Stimulated activated naive CD8-positive, alpha-beta T cell treated with anti-CD3 and anti-CD28 coated beads, Interleukin-15, Interleukin-2, amounts not matched to agents 100 ng/mL and 50 ng/mL, for 24 hours (primary cell): ENCODE measurements around the gene FATE1.

Source experiments
- H3K27ac Mint-ChIP-seq: one replicate; pipeline ENCODE4 v1.8.0; 2021; ENCODE audit warnings: mild to moderate bottlenecking, mixed read lengths
- H3K27me3 Mint-ChIP-seq: one replicate; pipeline ENCODE4 v1.8.0; 2021; ENCODE audit warnings: mixed read lengths
- H3K36me3 Mint-ChIP-seq: one replicate; pipeline ENCODE4 v1.8.0; 2021; ENCODE audit warnings: low read depth, mixed read lengths
- H3K4me1 Mint-ChIP-seq: one replicate; pipeline ENCODE4 v1.8.0; 2021; ENCODE audit warnings: low read depth, mixed read lengths
- H3K4me3 Mint-ChIP-seq: one replicate; pipeline ENCODE4 v1.8.0; 2021; ENCODE audit warnings: mild to moderate bottlenecking, mixed read lengths
- H3K9me3 Mint-ChIP-seq: one replicate; pipeline ENCODE4 v1.8.0; 2021; ENCODE audit warnings: mixed read lengths

FATE1 gene

DNA sequence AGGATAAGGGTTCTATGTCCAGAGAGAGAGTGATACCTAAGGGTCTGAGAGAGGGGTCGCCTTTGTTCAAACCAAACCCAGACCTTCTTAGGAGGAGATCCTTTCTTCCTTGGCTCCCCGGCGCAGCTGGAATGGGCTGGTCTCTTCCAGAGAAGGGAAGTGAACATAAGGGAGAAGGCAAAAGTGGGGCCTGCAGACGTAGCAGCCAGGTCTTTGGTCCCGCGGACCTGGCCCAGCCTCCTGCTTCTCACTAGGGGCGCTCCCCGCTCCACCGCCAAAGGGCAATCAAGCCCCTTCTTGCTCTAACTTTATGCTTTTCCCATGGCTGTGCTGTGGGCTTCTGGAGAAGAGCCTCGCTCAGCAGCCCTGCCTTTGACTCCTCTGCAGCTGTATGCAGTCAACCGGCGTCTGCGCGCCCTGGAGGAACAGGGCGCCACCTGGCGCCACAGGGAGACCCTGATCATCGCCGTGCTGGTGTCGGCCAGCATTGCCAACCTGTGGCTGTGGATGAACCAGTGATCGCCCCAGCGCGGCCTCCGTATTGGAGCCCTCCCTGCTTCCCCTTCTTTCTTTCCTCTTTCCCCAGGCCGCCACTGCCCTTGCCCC, 6.5 kb downstream of the FATE1 start:
- Mint-ChIP-seq H3K27ac (no peak overlapping the region), H3K9me3 (no peaks in the 10 kb centered on the region), H3K36me3 (no peaks in the 10 kb centered on the region), H3K4me3 (no peak overlapping the region), H3K27me3 (no peaks in the 10 kb centered on the region), H3K4me1 (no peaks in the 10 kb centered on the region)

DNA sequence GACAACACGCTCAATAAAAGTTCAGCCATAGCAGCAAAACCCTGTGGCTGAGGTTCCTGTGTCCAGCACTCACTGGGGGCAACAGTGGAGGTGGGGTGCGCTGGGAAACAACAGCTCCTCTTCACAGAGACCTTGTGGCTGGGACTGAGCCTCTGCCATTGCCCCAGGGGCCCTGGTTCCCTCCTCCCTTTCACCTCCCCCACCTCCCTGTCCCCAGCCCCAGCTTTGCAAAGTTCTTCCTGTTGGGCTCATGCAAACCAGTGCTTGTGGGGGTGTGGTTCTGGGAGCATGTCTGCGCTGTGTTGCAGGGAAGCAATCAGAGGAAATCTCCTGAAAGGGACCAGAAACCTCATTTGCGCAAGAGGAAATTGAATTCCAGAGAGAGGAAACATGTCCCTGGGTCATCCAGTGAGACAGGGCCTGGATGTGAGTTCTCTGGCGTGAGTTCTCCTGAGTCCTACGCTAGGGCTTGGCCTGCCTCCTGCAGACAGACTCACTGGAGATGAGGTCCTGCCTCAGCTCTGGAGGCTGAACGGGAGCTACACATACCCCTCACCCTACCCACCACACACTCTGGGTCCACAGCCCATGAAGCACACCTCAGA, 7.4 kb downstream of the FATE1 start:
- Mint-ChIP-seq H3K4me3 (no peak overlapping the region), H3K9me3 (no peaks in the 10 kb centered on the region), H3K27ac (no peak overlapping the region), H3K27me3 (no peaks in the 10 kb centered on the region), H3K4me1 (no peaks in the 10 kb centered on the region), H3K36me3 (no peaks in the 10 kb centered on the region)

GRCh38 chrX:151724563-151725337, 8.9 kb downstream of the FATE1 start:
- Mint-ChIP-seq H3K4me3 (no peak overlapping the region), H3K9me3 (no peaks in the 10 kb centered on the region), H3K27me3 (no peaks in the 10 kb centered on the region), H3K4me1 (no peaks in the 10 kb centered on the region), H3K36me3 (no peaks in the 10 kb centered on the region), H3K27ac (no peak overlapping the region)

- Mint-ChIP-seq H3K27ac (no peak overlapping the region), H3K36me3 (no peaks in the 10 kb centered on the region), H3K4me3 (no peak overlapping the region), H3K9me3 (no peaks in the 10 kb centered on the region), H3K27me3 (no peaks in the 10 kb centered on the region), H3K4me1 (no peaks in the 10 kb centered on the region)
These were observed 9.4 kb downstream of the FATE1 start for GRCh38 chrX:151725338-151725614.

- Mint-ChIP-seq H3K4me1 (no peaks in the 10 kb centered on the region), H3K27me3 (no peaks in the 10 kb centered on the region), H3K36me3 (no peaks in the 10 kb centered on the region), H3K9me3 (no peaks in the 10 kb centered on the region), H3K4me3 (no peak overlapping the region), H3K27ac (no peak overlapping the region)
These were observed 10.9 kb downstream of the FATE1 start for GRCh38 chrX:151726751-151727150.

GRCh38 chrX:151727346-151727745, 11.5 kb downstream of the FATE1 start:
- no peaks in the 10 kb centered on the region for H3K4me1 Mint-ChIP-seq
- H3K27ac Mint-ChIP-seq = no peak overlapping the region
- H3K4me3 Mint-ChIP-seq = no peak overlapping the region
- H3K36me3 Mint-ChIP-seq = no peaks in the 10 kb centered on the region
- H3K27me3 Mint-ChIP-seq = no peaks in the 10 kb centered on the region
- H3K9me3 Mint-ChIP-seq = no peaks in the 10 kb centered on the region

- H3K27me3 Mint-ChIP-seq = peaks cover 10% of the 10 kb centered on the region
- H3K36me3 Mint-ChIP-seq = no peaks in the 10 kb centered on the region
- H3K4me3 Mint-ChIP-seq = no peak overlapping the region
- H3K9me3 Mint-ChIP-seq = no peaks in the 10 kb centered on the region
- no peaks in the 10 kb centered on the region for H3K4me1 Mint-ChIP-seq
- H3K27ac Mint-ChIP-seq = no peak overlapping the region
These were observed 13.4 kb downstream of the FATE1 start for GRCh38 chrX:151729056-151729725.

- Mint-ChIP-seq H3K4me1 (no peaks in the 10 kb centered on the region), H3K27me3 (peaks cover 14% of the 10 kb centered on the region), H3K36me3 (no peaks in the 10 kb centered on the region), H3K4me3 (no peak within 1 kb of the TSS), H3K27ac (no peak within 1 kb of the TSS), H3K9me3 (no peaks in the 10 kb centered on the region)
These were observed 18.6 kb downstream of the FATE1 start, which contains the start of gene CNGA2 for GRCh38 chrX:151734446-151734845. Gene CNGA2 (plus strand): TSS chrX:151734746. CDS start chrX:151738484, 3,738 bp downstream.

- Mint-ChIP-seq H3K27ac (no peak overlapping the region), H3K4me3 (no peak overlapping the region), H3K9me3 (no peaks in the 10 kb centered on the region), H3K36me3 (no peaks in the 10 kb centered on the region), H3K27me3 (peaks cover 14% of the 10 kb centered on the region), H3K4me1 (no peaks in the 10 kb centered on the region)
These were observed 19.4 kb downstream of the FATE1 start for GRCh38 chrX:151735219-151735618.

DNA sequence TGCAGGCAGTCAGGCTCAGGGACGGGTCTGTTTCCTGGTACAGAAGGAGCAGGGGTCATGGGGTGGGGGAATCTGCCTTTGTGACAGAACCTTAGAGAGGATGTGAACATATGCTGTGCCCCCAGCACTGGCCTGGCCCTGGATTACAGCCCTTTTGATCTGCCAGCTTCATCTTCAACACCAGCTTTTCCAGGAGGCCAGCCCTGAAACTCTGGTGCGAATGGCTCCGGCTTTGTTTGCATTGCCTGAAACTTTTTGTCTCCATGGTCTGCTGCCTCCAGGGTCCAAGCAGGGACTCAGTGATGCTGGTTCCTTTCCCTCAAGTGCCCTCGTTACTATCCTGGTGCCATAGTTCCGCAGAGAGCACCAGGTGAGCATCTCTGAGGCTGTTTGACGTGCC, 20.9 kb downstream of the FATE1 start:
- H3K27me3 Mint-ChIP-seq = peaks cover 14% of the 10 kb centered on the region
- no peaks in the 10 kb centered on the region for H3K36me3 Mint-ChIP-seq
- no peaks in the 10 kb centered on the region for H3K4me1 Mint-ChIP-seq
- H3K4me3 Mint-ChIP-seq = no peak overlapping the region
- no peaks in the 10 kb centered on the region for H3K9me3 Mint-ChIP-seq
- H3K27ac Mint-ChIP-seq = no peak overlapping the region

DNA sequence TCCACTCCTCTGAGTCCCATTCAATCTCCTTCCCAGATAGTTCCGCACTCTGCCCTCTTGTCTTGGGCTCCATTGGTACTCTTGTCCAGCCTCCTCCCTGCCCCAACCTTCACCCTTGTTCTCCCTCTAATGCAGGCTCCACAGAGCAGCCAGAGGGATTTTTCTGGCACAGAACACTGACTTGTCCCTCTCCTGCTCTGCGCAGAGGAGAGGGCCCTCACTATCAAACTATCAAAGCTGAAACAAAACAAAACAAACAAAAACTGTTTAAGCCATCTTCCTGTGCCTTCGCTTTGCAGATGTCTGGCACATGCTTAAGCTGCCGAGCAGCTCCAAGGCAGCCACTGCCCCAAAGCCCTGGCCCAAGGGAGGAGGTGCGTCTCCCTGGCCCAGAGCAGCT, 21.7 kb downstream of the FATE1 start:
- H3K9me3 Mint-ChIP-seq = no peaks in the 10 kb centered on the region
- no peak overlapping the region for H3K27ac Mint-ChIP-seq
- no peaks in the 10 kb centered on the region for H3K4me1 Mint-ChIP-seq
- no peaks in the 10 kb centered on the region for H3K36me3 Mint-ChIP-seq
- H3K27me3 Mint-ChIP-seq = peaks cover 14% of the 10 kb centered on the region
- H3K4me3 Mint-ChIP-seq = no peak overlapping the region

DNA sequence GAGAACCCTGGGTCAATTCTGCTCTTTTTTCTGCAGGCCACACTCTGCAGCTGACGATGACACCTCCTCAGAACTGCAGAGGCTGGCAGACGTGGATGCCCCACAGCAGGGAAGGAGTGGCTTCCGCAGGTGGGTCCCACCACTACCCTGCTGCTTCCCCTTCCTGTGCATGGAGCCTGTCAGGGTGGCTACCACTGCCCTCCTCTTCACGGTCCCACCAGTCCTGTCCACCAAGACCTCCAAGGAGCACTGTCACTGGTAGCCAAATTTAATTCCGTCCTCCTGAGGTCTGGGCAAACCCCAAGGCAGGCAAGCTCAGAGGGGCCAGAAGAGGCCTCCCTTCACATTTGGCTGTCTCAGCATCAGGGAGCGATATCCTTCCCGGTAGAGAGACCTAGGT, 22.9 kb downstream of the FATE1 start:
- Mint-ChIP-seq H3K4me3 (no peak overlapping the region), H3K36me3 (no peaks in the 10 kb centered on the region), H3K9me3 (no peaks in the 10 kb centered on the region)

GRCh38 chrX:151741606-151742005, 25.8 kb downstream of the FATE1 start:
- no peaks in the 10 kb centered on the region for H3K36me3 Mint-ChIP-seq
- no peak overlapping the region for H3K27ac Mint-ChIP-seq
- H3K4me3 Mint-ChIP-seq = no peak overlapping the region
- no peaks in the 10 kb centered on the region for H3K4me1 Mint-ChIP-seq
- no peaks in the 10 kb centered on the region for H3K27me3 Mint-ChIP-seq
- no peaks in the 10 kb centered on the region for H3K9me3 Mint-ChIP-seq

More for the DNA sequence above, 22.9 kb downstream of the FATE1 start:
- Mint-ChIP-seq H3K27ac (no peak overlapping the region), H3K27me3 (peaks cover 8% of the 10 kb centered on the region), H3K4me1 (no peaks in the 10 kb centered on the region)

- Mint-ChIP-seq H3K36me3 (no peaks in the 10 kb centered on the region), H3K9me3 (no peaks in the 10 kb centered on the region), H3K4me3 (no peak overlapping the region), H3K27me3 (no peaks in the 10 kb centered on the region), H3K4me1 (no peaks in the 10 kb centered on the region), H3K27ac (no peak overlapping the region)
These were observed 26.5 kb downstream of the FATE1 start for GRCh38 chrX:151742311-151742710.
